ENCODE data around the gene TTC16.

DNA sequence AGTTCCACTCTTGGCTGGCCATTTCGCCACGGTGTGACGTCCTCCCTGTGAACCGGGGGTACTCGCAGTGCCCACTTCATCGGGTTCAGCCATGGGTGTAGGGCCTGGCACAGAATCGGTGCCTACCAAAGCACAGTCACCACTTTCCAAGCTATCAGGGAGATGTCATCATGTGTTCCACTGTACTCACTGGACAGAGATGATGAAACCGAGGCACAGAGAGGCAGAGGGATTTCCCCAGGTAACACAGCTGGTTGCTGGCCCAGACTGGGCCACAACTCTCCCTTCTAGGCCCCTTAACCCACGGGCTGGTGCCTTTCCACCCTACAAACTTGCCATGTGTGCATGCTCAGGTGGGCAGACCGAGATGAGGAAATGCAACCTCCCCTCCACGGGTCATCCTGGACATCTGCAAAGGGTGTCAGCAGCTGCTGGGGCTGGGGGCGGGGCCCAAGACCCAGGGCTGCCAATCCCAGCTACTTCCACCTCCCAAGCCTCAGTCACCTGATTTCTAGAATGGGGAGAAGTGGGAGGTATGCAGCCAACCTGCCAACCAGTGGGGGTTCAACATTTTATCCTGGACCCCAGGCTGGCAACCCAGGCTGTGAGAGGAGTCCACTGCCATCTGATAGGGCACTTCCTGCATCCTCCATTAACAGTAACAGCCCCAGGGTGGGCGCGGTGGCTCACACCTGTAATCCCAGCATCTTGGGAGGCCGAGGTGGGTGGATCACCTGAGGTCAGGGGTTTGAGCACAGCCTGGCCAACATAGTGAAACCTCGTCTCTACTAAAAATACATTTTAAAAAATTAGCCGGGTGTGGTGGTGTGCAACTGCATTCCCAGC lies 63.5 kb downstream of the TTC16 start:
- TF ChIP-seq CTCF (conservative IDR thresholded peaks at IDR 0.05): no peak
- no peak for TF ChIP-seq EZH2 (IDR thresholded peaks at IDR 0.05; ENCODE audit: low read depth)
